Gastroesophageal sphincter (tissue), 4 donors: ENCODE data around the gene SND1. TPM values are rescaled to one million over a fixed set of nuclear protein-coding genes. Genes with fewer than 3 reads are reported as not detected.

ENCODE experiments used
- ATAC-seq: fragments of 150-250 bp; one replicate; pipeline ENCODE4 v1.9.1; 2016; ENCODE audit warnings: mild to moderate bottlenecking, moderate library complexity
- H3K27ac ChIP-seq, 4 donors: fragments of 200-600 bp; sonication (generic) in 3 of 4; 1 replicate in 3 of 4; 2 replicates in 1 of 4; pipeline ENCODE4 v1.5.1; 2016 to 2019
- H3K27me3 ChIP-seq: fragments of 200-600 bp; sonication (generic); one replicate; pipeline ENCODE4 v1.5.1; 2019
- H3K36me3 ChIP-seq, 2 donors: fragments of 200-600 bp; sonication (generic); one replicate each; pipeline ENCODE4 v1.5.1; 2019; ENCODE audit warnings: control low read depth in 1 of 2
- H3K4me1 ChIP-seq, 3 donors: fragments of 200-600 bp; sonication (generic); 1 replicate in 2 of 3; 2 replicates in 1 of 3; pipeline ENCODE4 v1.5.1; 2016 to 2019; ENCODE audit warnings: control low read depth in 2 of 3
- H3K4me3 ChIP-seq, 2 donors: fragments of 200-600 bp; sonication (generic); one replicate each; pipeline ENCODE4 v1.5.1; 2019; ENCODE audit warnings: mild to moderate bottlenecking in 1 of 2, moderate library complexity in 1 of 2
- H3K9me3 ChIP-seq, 3 donors: fragments of 200-600 bp; sonication (generic); one replicate each; pipeline ENCODE4 v1.5.1; 2017 to 2019; ENCODE audit warnings: control low read depth in 2 of 3
- CTCF ChIP-seq, 4 experiments: fragments of 200-600 bp in 2 of 4; fragments of 450-650 bp in 2 of 4; sonication (generic) in 1 of 4; IDR thresholded peaks; one replicate each; pipeline ENCODE4 v1.5.1; 2017 to 2019; ENCODE audit warnings: antibody characterized with exemption in 4 of 4, mild to moderate bottlenecking in 2 of 4, moderate library complexity in 2 of 4
- EP300 ChIP-seq: sonication (generic); formaldehyde crosslinking; IDR thresholded peaks from one replicate; pipeline ENCODE4 v1.6.1; 2017; ENCODE audit warnings: antibody characterized with exemption, mild to moderate bottlenecking
- POLR2A ChIP-seq, 2 donors: fragments of 450-650 bp; IDR thresholded peaks; one replicate each; pipeline ENCODE4 v1.6.1; 2017; ENCODE audit warnings: antibody characterized with exemption in 2 of 2, mild to moderate bottlenecking in 2 of 2, moderate library complexity in 1 of 2
- POLR2AphosphoS5 ChIP-seq: sonication (generic); formaldehyde crosslinking; IDR thresholded peaks from one replicate; pipeline ENCODE4 v1.6.1; 2017; ENCODE audit warnings: antibody characterized with exemption
- WGBS, 2 donors: methylation state at CpG; one replicate each; pipeline ENCODE4 v1.1.5; 2018; ENCODE audit warnings: low coverage in 1 of 2; 5-methylcytosine and 5-hydroxymethylcytosine counted together
- total RNA-seq, 4 donors: library from RNA; depleted of rRNA; stranded (reverse); fragments of >200 nt; gene quantifications; one replicate each; pipeline ENCODE4 v1.1.0, GENCODE V29; 2016

SND1 gene
- total RNA-seq, 4 donors from 2014 or later, result 97.1 to 119 (median 103) TPM

- no peak for ATAC-seq
- Histone ChIP-seq H3K36me3 (peaks cover 0 to 32% of the 10 kb centered on the region in 2 donors), H3K4me1 (peaks cover 0 to under 1% (median 0%) of the 10 kb centered on the region in 3 donors), H3K27ac (no peak overlapping the region), H3K27me3 (no peaks in the 10 kb centered on the region), H3K9me3 (no peaks in the 10 kb centered on the region), H3K4me3 (no peak overlapping the region)
- WGBS, 2 donors, result 87 to 100% methylated on average over 2 to 5 of the region's 6 CpGs
- no peak for TF ChIP-seq CTCF (IDR thresholded peaks at IDR 0.05)
- no peak for TF ChIP-seq POLR2AphosphoS5
Measured at GRCh38 chr7:128071376-128071775, 419.4 kb downstream of the SND1 start.

DNA sequence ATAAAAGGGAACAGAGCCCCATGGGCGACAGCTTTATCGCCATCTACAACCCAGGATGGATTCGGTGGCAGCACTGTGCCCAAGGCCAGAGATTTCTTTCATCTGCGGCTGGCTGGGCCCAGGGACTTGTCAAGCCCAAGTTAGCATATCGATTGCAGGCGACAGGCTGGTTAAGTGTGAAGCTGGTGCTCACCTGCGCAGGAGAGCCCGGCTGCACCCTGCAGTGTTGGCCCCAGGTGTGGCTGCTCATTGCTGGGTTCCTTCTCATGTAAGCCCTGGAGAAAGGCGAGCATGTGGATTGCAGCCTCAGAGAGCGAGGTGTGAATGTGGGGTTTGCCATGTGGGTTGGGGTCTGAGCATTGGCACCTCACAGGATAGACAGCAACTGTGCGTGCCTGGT is 419.8 kb downstream of the SND1 start:
- no peaks in the 10 kb centered on the region for H3K9me3 ChIP-seq
- WGBS, 2 donors, result 85% methylated on average over 8 of the region's 11 CpGs; no CpG with 5 or more reads in 1 of the 2 donors
- H3K27me3 ChIP-seq, result no peaks in the 10 kb centered on the region
- TF ChIP-seq CTCF (IDR thresholded peaks at IDR 0.05) (no peak), POLR2A (IDR thresholded peaks at IDR 0.05) (no peak), EP300 (no peak), POLR2AphosphoS5 (no peak)
- no peak overlapping the region for H3K27ac ChIP-seq
- no peak for ATAC-seq
- H3K4me1 ChIP-seq, result peaks cover 0 to 4% (median 1%) of the 10 kb centered on the region in 3 donors
- H3K36me3 ChIP-seq, result peaks cover 0 to 32% of the 10 kb centered on the region in 2 donors
- H3K4me3 ChIP-seq, result no peak overlapping the region

GRCh38 chr7:128073671-128074310 is 421.8 kb downstream of the SND1 start:
- no peak overlapping the region for H3K4me3 ChIP-seq
- H3K9me3 ChIP-seq, result no peaks in the 10 kb centered on the region
- H3K4me1 ChIP-seq, result peaks cover 0 to 14% (median 5%) of the 10 kb centered on the region in 3 donors
- H3K36me3 ChIP-seq, result peaks cover 0 to 44% of the 10 kb centered on the region in 2 donors
- H3K27ac ChIP-seq, result no peak overlapping the region
- ATAC-seq, result no peak
- TF ChIP-seq CTCF (IDR thresholded peaks at IDR 0.05), result no peak
- no peak for TF ChIP-seq POLR2AphosphoS5
- TF ChIP-seq EP300, result no peak
- TF ChIP-seq POLR2A (IDR thresholded peaks at IDR 0.05), result no peak
- whole genome bisulfite sequencing, 2 donors, result 86 to 92% methylated on average over 8 to 11 of the region's 15 CpGs
- no peaks in the 10 kb centered on the region for H3K27me3 ChIP-seq

- ATAC-seq, result no peak
- no peak for TF ChIP-seq EP300
- no peak for TF ChIP-seq POLR2AphosphoS5
- no peak for TF ChIP-seq POLR2A (IDR thresholded peaks at IDR 0.05)
- no peak for TF ChIP-seq CTCF (IDR thresholded peaks at IDR 0.05)
Measured at GRCh38 chr7:128074336-128074735, 422.3 kb downstream of the SND1 start.

DNA sequence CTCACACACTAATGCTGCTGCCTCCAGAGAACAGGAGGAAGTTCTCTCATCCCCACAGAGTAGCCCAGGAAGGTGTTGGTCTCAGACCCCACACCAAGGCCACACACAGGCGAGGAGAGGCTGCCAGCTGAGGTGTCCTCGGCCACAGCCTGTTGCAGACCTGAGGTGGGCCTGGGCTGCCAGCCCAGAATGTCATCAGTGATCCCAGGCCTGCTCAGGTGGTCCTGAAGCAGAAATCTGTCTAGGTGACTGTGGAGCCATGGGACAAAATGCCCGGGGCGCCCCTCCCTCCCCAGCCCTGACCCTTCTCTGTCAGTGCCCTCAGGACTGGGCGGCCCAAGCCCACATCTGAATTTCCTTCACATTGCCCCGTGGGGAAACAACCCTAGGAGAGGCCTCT is 422.7 kb downstream of the SND1 start:
- Histone ChIP-seq H3K27ac (no peak overlapping the region), H3K27me3 (no peaks in the 10 kb centered on the region), H3K9me3 (no peaks in the 10 kb centered on the region), H3K4me1 (peaks cover 0 to 14% (median 5%) of the 10 kb centered on the region in 3 donors), H3K36me3 (peaks cover 0 to 54% of the 10 kb centered on the region in 2 donors), H3K4me3 (no peak overlapping the region)
- TF ChIP-seq POLR2A (IDR thresholded peaks at IDR 0.05), result no peak
- TF ChIP-seq EP300, result no peak
- no peak for TF ChIP-seq CTCF (IDR thresholded peaks at IDR 0.05)
- no peak for TF ChIP-seq POLR2AphosphoS5
- no peak for ATAC-seq
- WGBS, 2 donors, result no CpG with 5 or more reads among the region's 6 CpGs

More at GRCh38 chr7:128074336-128074735, 422.3 kb downstream of the SND1 start:
- no peak overlapping the region for H3K27ac ChIP-seq
- peaks cover 0 to 14% (median 5%) of the 10 kb centered on the region in 3 donors for H3K4me1 ChIP-seq
- no peaks in the 10 kb centered on the region for H3K9me3 ChIP-seq
- no peaks in the 10 kb centered on the region for H3K27me3 ChIP-seq
- peaks cover 0 to 50% of the 10 kb centered on the region in 2 donors for H3K36me3 ChIP-seq
- 20% methylated on average over 1 of the region's 19 CpGs; no CpG with 5 or more reads in 1 of the 2 donors for WGBS, 2 donors
- H3K4me3 ChIP-seq, result no peak overlapping the region
